Measurements from ENCODE around the gene HCRTR1.

HCRTR1 gene

GRCh38 chr1:31592132-31592531 lies 25.4 kb upstream of the HCRTR1 start:
- Histone ChIP-seq H3K9ac (ENCODE audit: low read depth, low read length, poor library complexity, severe bottlenecking) (no peak overlapping the region), H3K36me3 (ENCODE audit: insufficient read depth, low read length) (no peaks in the 10 kb centered on the region), H3K4me1 (ENCODE audit: insufficient read depth, low read length, poor library complexity, severe bottlenecking) (peaks cover 19% of the 10 kb centered on the region), H3F3A (ENCODE audit: low read depth) (no peaks in the 10 kb centered on the region), H3K4me3 (ENCODE audit: low read length, poor library complexity, severe bottlenecking) (no peak overlapping the region), H2AFZ (ENCODE audit: low read length) (no peak overlapping the region), H4K20me1 (ENCODE audit: insufficient read depth, low read length, poor library complexity, severe bottlenecking) (no peaks in the 10 kb centered on the region), H3K9me2 (replicated peaks; ENCODE audit: low read depth, low read length) (no peaks in the 10 kb centered on the region), H3K9me3 (ENCODE audit: insufficient read depth, low read depth, low read length) (no peaks in the 10 kb centered on the region), H3K79me2 (ENCODE audit: insufficient read depth, low read length) (no peaks in the 10 kb centered on the region), H3K4me2 (ENCODE audit: low read depth, low read length, poor library complexity, severe bottlenecking) (no peak overlapping the region), H3K27me3 (ENCODE audit: insufficient read depth, low read length, poor library complexity, severe bottlenecking) (no peaks in the 10 kb centered on the region)
- TF ChIP-seq EZH2phosphoT487 (IDR thresholded peaks at IDR 0.05; ENCODE audit: borderline replicate concordance), result no peak
- TF ChIP-seq, protein P1, sequence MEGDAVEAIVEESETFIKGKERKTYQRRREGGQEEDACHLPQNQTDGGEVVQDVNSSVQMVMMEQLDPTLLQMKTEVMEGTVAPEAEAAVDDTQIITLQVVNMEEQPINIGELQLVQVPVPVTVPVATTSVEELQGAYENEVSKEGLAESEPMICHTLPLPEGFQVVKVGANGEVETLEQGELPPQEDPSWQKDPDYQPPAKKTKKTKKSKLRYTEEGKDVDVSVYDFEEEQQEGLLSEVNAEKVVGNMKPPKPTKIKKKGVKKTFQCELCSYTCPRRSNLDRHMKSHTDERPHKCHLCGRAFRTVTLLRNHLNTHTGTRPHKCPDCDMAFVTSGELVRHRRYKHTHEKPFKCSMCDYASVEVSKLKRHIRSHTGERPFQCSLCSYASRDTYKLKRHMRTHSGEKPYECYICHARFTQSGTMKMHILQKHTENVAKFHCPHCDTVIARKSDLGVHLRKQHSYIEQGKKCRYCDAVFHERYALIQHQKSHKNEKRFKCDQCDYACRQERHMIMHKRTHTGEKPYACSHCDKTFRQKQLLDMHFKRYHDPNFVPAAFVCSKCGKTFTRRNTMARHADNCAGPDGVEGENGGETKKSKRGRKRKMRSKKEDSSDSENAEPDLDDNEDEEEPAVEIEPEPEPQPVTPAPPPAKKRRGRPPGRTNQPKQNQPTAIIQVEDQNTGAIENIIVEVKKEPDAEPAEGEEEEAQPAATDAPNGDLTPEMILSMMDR (conservative IDR thresholded peaks at IDR 0.05; ENCODE audit: low read length), result no peak

DNA sequence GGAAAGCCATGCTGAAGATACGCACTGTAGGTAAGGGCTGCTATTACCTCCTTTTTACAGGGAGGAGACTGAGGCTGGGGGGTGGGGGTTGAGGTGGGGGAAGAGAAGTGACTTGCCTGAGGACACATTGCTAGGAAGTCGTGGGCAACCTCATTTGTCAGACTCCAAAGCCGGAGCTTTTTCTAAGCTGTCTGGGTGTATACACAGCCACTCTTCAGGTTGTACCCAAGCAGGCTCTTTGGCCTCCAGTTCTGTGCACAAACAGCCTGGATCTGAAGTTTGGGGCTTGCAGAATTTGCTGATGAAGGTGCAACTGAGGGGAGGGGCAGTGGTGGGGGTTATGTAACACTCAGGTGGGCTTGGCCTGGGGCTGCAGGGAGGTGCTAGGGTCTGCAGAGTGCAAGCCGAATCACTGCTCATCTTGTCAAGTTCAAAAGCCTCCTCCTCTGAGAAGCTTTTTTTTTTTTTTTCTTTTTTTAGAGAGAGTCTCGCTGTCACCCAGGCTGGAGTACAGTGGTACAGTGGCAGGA lies 24.3 kb upstream of the HCRTR1 start:
- Histone ChIP-seq H3K9ac (ENCODE audit: low read depth, low read length, poor library complexity, severe bottlenecking) (no peak overlapping the region), H3K9me2 (replicated peaks; ENCODE audit: low read depth, low read length) (no peaks in the 10 kb centered on the region), H3K4me2 (ENCODE audit: low read depth, low read length, poor library complexity, severe bottlenecking) (no peak overlapping the region), H3K9me3 (ENCODE audit: insufficient read depth, low read depth, low read length) (no peaks in the 10 kb centered on the region), H2AFZ (ENCODE audit: low read length) (no peak overlapping the region), H4K20me1 (ENCODE audit: insufficient read depth, low read length, poor library complexity, severe bottlenecking) (no peaks in the 10 kb centered on the region), H3K79me2 (ENCODE audit: insufficient read depth, low read length) (no peaks in the 10 kb centered on the region), H3F3A (ENCODE audit: low read depth) (no peaks in the 10 kb centered on the region), H3K27me3 (ENCODE audit: insufficient read depth, low read length, poor library complexity, severe bottlenecking) (no peaks in the 10 kb centered on the region), H3K36me3 (ENCODE audit: insufficient read depth, low read length) (no peaks in the 10 kb centered on the region), H3K4me1 (ENCODE audit: insufficient read depth, low read length, poor library complexity, severe bottlenecking) (peaks cover 30% of the 10 kb centered on the region), H3K4me3 (ENCODE audit: low read length, poor library complexity, severe bottlenecking) (no peak overlapping the region)
- no peak for TF ChIP-seq EZH2phosphoT487 (IDR thresholded peaks at IDR 0.05; ENCODE audit: borderline replicate concordance)
- TF ChIP-seq, protein P1 (conservative IDR thresholded peaks at IDR 0.05; ENCODE audit: low read length), result no peak

DNA sequence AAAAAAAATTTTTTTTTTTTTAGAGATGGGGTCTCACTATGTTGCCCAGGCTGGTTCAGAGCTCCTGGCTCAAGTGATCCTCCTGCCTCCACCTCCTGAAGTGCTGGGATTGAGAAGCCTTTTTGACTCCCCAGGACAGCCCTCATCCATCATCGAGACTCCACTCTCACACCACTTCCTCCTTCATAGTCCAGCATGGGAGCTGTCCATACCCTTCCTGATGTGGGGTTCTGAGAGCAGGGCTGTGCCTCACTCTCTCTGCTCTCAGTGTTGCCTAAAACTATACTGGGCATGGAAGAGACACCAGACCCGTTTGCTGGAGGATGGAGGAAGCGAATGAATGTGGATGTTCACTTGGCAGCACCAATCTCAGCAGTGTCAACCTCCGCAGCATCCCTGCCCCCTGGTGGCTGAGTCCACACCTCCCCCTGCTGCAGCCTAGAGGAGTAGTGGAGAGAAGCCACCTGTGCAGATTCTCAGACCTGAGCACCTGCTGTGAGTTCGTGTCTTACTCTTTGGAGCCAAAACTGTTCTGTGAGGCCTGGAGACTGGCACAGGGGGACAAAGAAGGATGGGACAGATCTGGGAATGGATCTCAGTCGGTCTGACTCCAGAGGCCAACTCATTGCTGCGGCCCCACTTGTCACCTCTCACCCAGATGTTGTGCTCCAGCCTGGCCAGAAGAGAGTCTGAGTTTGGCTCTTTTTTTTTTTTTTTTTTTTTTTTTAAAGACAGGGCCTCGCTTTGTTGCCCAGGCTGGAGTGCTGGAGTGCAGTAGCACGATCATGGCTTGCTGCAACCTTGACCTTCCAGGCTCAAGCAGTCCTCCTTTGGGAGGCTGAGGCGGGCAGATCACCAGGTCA lies 23.5 kb upstream of the HCRTR1 start:
- Histone ChIP-seq H3K9me2 (replicated peaks; ENCODE audit: low read depth, low read length) (no peaks in the 10 kb centered on the region), H3F3A (ENCODE audit: low read depth) (no peaks in the 10 kb centered on the region), H3K79me2 (ENCODE audit: insufficient read depth, low read length) (no peaks in the 10 kb centered on the region), H3K9ac (ENCODE audit: low read depth, low read length, poor library complexity, severe bottlenecking) (no peak overlapping the region), H3K4me3 (ENCODE audit: low read length, poor library complexity, severe bottlenecking) (no peak overlapping the region), H3K4me1 (ENCODE audit: insufficient read depth, low read length, poor library complexity, severe bottlenecking) (peaks cover 32% of the 10 kb centered on the region), H4K20me1 (ENCODE audit: insufficient read depth, low read length, poor library complexity, severe bottlenecking) (no peaks in the 10 kb centered on the region), H2AFZ (ENCODE audit: low read length) (no peak overlapping the region), H3K36me3 (ENCODE audit: insufficient read depth, low read length) (no peaks in the 10 kb centered on the region), H3K9me3 (ENCODE audit: insufficient read depth, low read depth, low read length) (no peaks in the 10 kb centered on the region), H3K4me2 (ENCODE audit: low read depth, low read length, poor library complexity, severe bottlenecking) (no peak overlapping the region), H3K27me3 (ENCODE audit: insufficient read depth, low read length, poor library complexity, severe bottlenecking) (no peaks in the 10 kb centered on the region)
- TF ChIP-seq, protein P1 (conservative IDR thresholded peaks at IDR 0.05; ENCODE audit: low read length), result peak; percentile 91
- no peak for TF ChIP-seq EZH2phosphoT487 (IDR thresholded peaks at IDR 0.05; ENCODE audit: borderline replicate concordance)
